ENCODE data around the gene PTH2.

The PTH2 gene

GRCh38 chr19:49441960-49442350 is 18.7 kb upstream of the PTH2 start:
- no peak overlapping the region for H3K4me3 ChIP-seq (ENCODE audit: low read depth, low read length)
- TF ChIP-seq, protein P1, sequence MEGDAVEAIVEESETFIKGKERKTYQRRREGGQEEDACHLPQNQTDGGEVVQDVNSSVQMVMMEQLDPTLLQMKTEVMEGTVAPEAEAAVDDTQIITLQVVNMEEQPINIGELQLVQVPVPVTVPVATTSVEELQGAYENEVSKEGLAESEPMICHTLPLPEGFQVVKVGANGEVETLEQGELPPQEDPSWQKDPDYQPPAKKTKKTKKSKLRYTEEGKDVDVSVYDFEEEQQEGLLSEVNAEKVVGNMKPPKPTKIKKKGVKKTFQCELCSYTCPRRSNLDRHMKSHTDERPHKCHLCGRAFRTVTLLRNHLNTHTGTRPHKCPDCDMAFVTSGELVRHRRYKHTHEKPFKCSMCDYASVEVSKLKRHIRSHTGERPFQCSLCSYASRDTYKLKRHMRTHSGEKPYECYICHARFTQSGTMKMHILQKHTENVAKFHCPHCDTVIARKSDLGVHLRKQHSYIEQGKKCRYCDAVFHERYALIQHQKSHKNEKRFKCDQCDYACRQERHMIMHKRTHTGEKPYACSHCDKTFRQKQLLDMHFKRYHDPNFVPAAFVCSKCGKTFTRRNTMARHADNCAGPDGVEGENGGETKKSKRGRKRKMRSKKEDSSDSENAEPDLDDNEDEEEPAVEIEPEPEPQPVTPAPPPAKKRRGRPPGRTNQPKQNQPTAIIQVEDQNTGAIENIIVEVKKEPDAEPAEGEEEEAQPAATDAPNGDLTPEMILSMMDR (IDR thresholded peaks at IDR 0.05; ENCODE audit: control insufficient read depth, extremely low read depth, insufficient read depth) = no peak
- DNase-seq (ENCODE audit: low read depth) = no peak

DNA sequence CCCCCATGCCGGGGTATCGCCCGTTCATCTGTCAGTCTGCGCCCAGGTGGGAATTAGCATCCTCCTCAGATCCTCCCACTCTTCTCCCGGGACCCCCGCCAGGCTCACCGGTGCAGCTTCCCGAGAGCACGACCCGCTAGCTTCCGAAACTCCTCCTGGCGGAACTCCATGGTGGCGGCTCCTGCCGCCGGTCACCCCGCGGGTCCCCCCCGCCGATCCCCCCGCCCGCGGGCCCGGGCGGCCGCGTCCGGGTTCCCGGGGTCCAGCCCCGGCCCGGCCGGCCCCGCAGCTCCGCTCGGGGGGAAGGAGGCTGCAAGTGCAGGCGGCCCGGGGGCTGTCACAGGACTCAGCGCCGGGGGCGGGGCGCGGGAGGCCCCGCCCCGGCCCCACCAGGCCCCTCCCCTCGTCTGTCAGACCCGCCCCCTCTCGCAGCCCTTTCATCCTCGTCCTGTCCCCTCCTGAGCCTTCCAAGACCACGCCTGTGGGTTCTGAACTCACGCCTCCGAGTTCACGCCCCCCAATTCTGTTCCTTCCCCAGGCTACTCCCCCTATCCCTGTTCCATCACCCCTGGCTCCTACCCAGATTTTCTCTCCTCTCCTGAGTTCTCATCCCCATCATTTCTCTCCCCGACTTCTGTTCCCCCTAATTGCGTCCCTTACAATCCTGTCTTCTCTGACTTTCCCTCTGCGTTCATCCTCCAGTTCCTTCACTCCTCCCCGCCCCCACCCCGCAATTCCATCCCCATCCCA is 18.1 kb upstream of the PTH2 start, which contains the start of gene SLC17A7:
TSS of gene SLC17A7 (minus strand) at position 318 of the 750 bp plus-strand sequence. CDS start at position 170, 148 bp downstream.
- no peak for DNase-seq (ENCODE audit: low read depth)
- no peak within 1 kb of the TSS for H3K4me3 ChIP-seq (ENCODE audit: low read depth, low read length)
- TF ChIP-seq, protein P1 (IDR thresholded peaks at IDR 0.05; ENCODE audit: control insufficient read depth, extremely low read depth, insufficient read depth) = no peak

DNA sequence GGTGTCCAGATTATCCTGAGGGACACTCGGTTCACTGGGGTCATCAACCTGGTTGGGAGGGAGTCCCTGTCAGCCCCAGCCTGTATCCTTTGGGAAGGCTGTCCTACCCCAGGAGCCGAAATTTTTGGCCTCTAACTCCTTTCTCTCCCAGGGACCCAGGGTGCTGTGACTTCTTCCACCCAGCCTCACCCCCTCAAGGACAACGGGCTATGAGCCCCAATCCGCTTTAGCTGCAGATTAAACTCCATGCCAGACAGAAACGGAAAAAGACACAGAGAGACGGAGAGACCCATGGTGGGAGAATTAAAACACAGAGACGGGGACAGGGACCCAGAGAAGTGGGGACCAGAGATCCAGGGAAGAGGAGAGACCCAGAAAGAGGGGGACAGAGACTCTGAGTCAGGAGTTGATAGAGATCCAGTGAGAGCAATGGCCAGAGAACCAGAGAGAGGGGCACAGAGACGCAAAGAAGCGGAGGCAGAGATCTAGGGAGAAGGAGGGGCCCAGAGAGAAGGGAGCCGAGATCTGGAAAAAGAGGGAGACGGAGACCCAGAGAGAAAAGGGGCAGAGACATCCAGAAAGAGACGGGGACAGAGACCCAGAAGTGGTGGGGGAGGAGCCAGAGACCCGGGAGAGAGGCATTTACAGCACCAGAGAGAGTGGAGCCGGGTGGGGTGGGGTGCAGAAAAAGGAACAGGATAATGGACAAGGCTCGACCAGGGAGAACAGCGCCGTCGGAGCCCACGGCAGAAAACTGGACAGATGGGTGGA is 17.4 kb upstream of the PTH2 start:
- DNase-seq (ENCODE audit: low read depth) = no peak
- no peak overlapping the region for H3K4me3 ChIP-seq (ENCODE audit: low read depth, low read length)
- TF ChIP-seq, protein P1 (IDR thresholded peaks at IDR 0.05; ENCODE audit: control insufficient read depth, extremely low read depth, insufficient read depth) = no peak

DNA sequence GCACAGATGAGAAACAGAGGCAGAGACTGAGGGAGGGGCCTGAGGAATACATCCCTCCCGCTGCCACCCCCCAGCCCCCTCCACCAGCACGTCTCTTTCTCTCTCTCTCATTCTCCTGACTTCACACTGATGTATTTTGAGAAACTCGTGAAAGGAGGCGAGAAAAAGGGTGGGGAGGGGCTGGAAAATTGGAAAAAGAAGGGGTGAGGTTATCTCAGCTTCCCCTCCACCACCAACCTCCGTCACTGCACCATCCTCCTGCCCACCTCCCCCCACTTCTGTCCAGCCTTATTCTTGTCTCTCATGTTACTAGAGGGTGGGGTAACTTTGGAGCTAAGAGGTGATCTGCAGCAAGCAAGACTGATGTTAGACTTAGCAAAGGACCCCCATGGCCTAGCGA is 16.6 kb upstream of the PTH2 start:
- no peak for DNase-seq (ENCODE audit: low read depth)
- TF ChIP-seq, protein P1 (IDR thresholded peaks at IDR 0.05; ENCODE audit: control insufficient read depth, extremely low read depth, insufficient read depth) = no peak
- no peak overlapping the region for H3K4me3 ChIP-seq (ENCODE audit: low read depth, low read length)

- TF ChIP-seq, protein P1 (IDR thresholded peaks at IDR 0.05; ENCODE audit: control insufficient read depth, extremely low read depth, insufficient read depth) = no peak
- DNase-seq (ENCODE audit: low read depth) = no peak
- H3K4me3 ChIP-seq (ENCODE audit: low read depth, low read length) = no peak overlapping the region
These were observed 15.0 kb upstream of the PTH2 start for GRCh38 chr19:49438261-49438660.

- DNase-seq (ENCODE audit: low read depth) = no peak
- H3K4me3 ChIP-seq (ENCODE audit: low read depth, low read length) = no peak overlapping the region
- TF ChIP-seq, protein P1 (IDR thresholded peaks at IDR 0.05; ENCODE audit: control insufficient read depth, extremely low read depth, insufficient read depth) = no peak
These were observed 14.0 kb upstream of the PTH2 start for GRCh38 chr19:49437231-49437630.
